ENCODE measurements around the gene GALNT18.

- no peak for TF ChIP-seq REST (IDR thresholded peaks at IDR 0.05; ENCODE audit: unreplicated experiment)
- no peak for TF ChIP-seq POLR2AphosphoS5 (IDR thresholded peaks at IDR 0.05; ENCODE audit: low read depth)
- TF ChIP-seq CTCF (conservative IDR thresholded peaks at IDR 0.05; ENCODE audit: low read depth in 2 of 2), result no peak
- no peak for TF ChIP-seq EZH2 (IDR thresholded peaks at IDR 0.05; ENCODE audit: low read depth, unreplicated experiment)
- TF ChIP-seq CREB1 (CRISPR knock-in tag; IDR thresholded peaks at IDR 0.05; ENCODE audit: low read depth), result no peak
- no peak for TF ChIP-seq EZH2phosphoT487 (IDR thresholded peaks at IDR 0.05; ENCODE audit: unreplicated experiment)
- TF ChIP-seq ZNF114 (CRISPR knock-in tag; IDR thresholded peaks at IDR 0.05), result no peak
Measured at GRCh38 chr11:11297578-11297977, 324.2 kb downstream of the GALNT18 start.
